GM23338 (cell line): ENCODE results near the gene HMG20B. TPM values are rescaled to one million over a fixed set of nuclear protein-coding genes. Genes with fewer than 3 reads are reported as not detected.

ENCODE experiments used
- ATAC-seq: fragments of 200-7000 bp; cut with Tn5 transposase; 3 replicates; pipeline ENCODE4 v1.9.1; 2020
- DNase-seq: peaks from one replicate; pipeline ENCODE4 v3.0.0-alpha.2; 2015; ENCODE audit warnings: low spot score
- H2AFZ ChIP-seq: fragments of 200-600 bp; sonication (generic); 2 replicates; pipeline ENCODE4 v1.8.0; 2016; ENCODE audit warnings: antibody characterized with exemption, mild to moderate bottlenecking, moderate library complexity
- H3F3A ChIP-seq: fragments of 200-600 bp; sonication (generic); replicated peaks from 2 replicates; pipeline ENCODE4 v1.8.0; 2017; ENCODE audit warnings: antibody characterized with exemption, mixed run types, low read depth
- H3K27ac ChIP-seq: fragments of 200-600 bp; sonication (generic); 2 replicates; pipeline ENCODE4 v1.6.1; 2016; ENCODE audit warnings: low read depth
- H3K27me3 ChIP-seq: fragments of 200-600 bp; sonication (generic); 2 replicates; pipeline ENCODE4 v1.8.0; 2016; ENCODE audit warnings: mild to moderate bottlenecking, mixed run types, moderate library complexity; ENCODE audit not compliant: insufficient read depth
- H3K36me3 ChIP-seq: fragments of 200-600 bp; sonication (generic); 2 replicates; pipeline ENCODE4 v1.8.0; 2016; ENCODE audit warnings: mild to moderate bottlenecking; ENCODE audit not compliant: insufficient read depth
- H3K4me1 ChIP-seq: fragments of 200-600 bp; sonication (generic); 2 replicates; pipeline ENCODE4 v1.8.0; 2016; ENCODE audit warnings: mild to moderate bottlenecking, moderate library complexity; ENCODE audit not compliant: insufficient read depth
- H3K4me2 ChIP-seq: fragments of 200-600 bp; sonication (generic); 2 replicates; pipeline ENCODE4 v1.7.1; 2017; ENCODE audit warnings: mixed run types
- H3K4me3 ChIP-seq: fragments of 200-600 bp; sonication (generic); 2 replicates; pipeline ENCODE4 v1.6.1; 2016; ENCODE audit warnings: mixed run types
- H3K79me2 ChIP-seq: fragments of 200-600 bp; sonication (generic); replicated peaks from 2 replicates; pipeline ENCODE4 v1.8.0; 2017; ENCODE audit warnings: mild to moderate bottlenecking; ENCODE audit not compliant: insufficient read depth
- H3K9me2 ChIP-seq: fragments of 200-600 bp; sonication (generic); 2 replicates; pipeline ENCODE4 v1.8.0; 2017; ENCODE audit not compliant: insufficient read depth
- H4K20me1 ChIP-seq: fragments of 200-600 bp; sonication (generic); replicated peaks from 2 replicates; pipeline ENCODE4 v1.8.0; 2017; ENCODE audit warnings: mild to moderate bottlenecking; ENCODE audit not compliant: insufficient read depth
- H3K27ac Mint-ChIP-seq: 2 replicates; pipeline ENCODE4 v1.8.0; 2020; ENCODE audit warnings: inconsistent platforms, mild to moderate bottlenecking, moderate library complexity, mixed read lengths
- H3K27me3 Mint-ChIP-seq: 3 replicates; pipeline ENCODE4 v1.8.0; 2022; ENCODE audit warnings: low read depth, mild to moderate bottlenecking, moderate library complexity, mixed read lengths, inconsistent platforms; ENCODE audit not compliant: insufficient read depth, poor library complexity
- H3K36me3 Mint-ChIP-seq: 3 replicates; pipeline ENCODE4 v1.8.0; 2021; ENCODE audit warnings: low read depth, mild to moderate bottlenecking, inconsistent platforms, moderate library complexity, mixed read lengths
- H3K4me1 Mint-ChIP-seq: 3 replicates; pipeline ENCODE4 v1.8.0; 2020; ENCODE audit warnings: mild to moderate bottlenecking, inconsistent platforms, mixed read lengths
- H3K4me3 Mint-ChIP-seq: 3 replicates; pipeline ENCODE4 v1.8.0; 2021; ENCODE audit warnings: moderate library complexity, mild to moderate bottlenecking, inconsistent platforms, mixed read lengths
- H3K9me3 Mint-ChIP-seq: 3 replicates; pipeline ENCODE4 v1.8.0; 2020; ENCODE audit warnings: moderate library complexity, mild to moderate bottlenecking, inconsistent platforms, mixed read lengths
- CREB1 ChIP-seq: fragments of 250-450 bp; sonication (Bioruptor Pico); IDR thresholded peaks from 2 replicates; pipeline ENCODE4 v1.5.0; 2020; ENCODE audit warnings: low read depth, mild to moderate bottlenecking, moderate library complexity
- ETS1 ChIP-seq: IDR thresholded peaks from 2 replicates; pipeline ENCODE4 v1.6.1; 2016; ENCODE audit warnings: antibody characterized with exemption
- EZH2 ChIP-seq: fragments of 200-600 bp; sonication (generic); IDR thresholded peaks from one replicate; pipeline ENCODE4 v1.8.0; 2017; ENCODE audit warnings: antibody characterized with exemption, mild to moderate bottlenecking, low read depth; ENCODE audit not compliant: unreplicated experiment
- NANOG ChIP-seq: IDR thresholded peaks from 2 replicates; pipeline ENCODE4 v1.6.1; 2016; ENCODE audit warnings: antibody characterized with exemption, borderline replicate concordance
- STAT1 ChIP-seq: IDR thresholded peaks from one replicate; pipeline ENCODE4 v1.6.1; 2016; ENCODE audit warnings: antibody characterized with exemption; ENCODE audit not compliant: unreplicated experiment
- ZNF331 ChIP-seq: fragments of 250-450 bp; sonication (Bioruptor Pico); IDR thresholded peaks from 2 replicates; pipeline ENCODE4 v1.5.0; 2020; ENCODE audit warnings: low read depth, mild to moderate bottlenecking, moderate library complexity
- polyA plus RNA-seq: library from polyadenylated mRNA; unstranded; fragments of >200 nt; fragmentation: Nextera tagmentation; extraction: Ambion mirVana; gene quantifications from 2 replicates; pipeline ENCODE4 v1.2.1, GENCODE V29; 2016
- total RNA-seq: library from RNA; depleted of rRNA; stranded (reverse); fragments of >200 nt; shearing (Covaris generic); gene quantifications from 2 replicates; pipeline ENCODE4 v1.2.3, GENCODE V29; 2014
- TF ChIP-seq, protein P1 (sequence below): fragments of 250-450 bp; sonication (Bioruptor Pico); IDR thresholded peaks from 2 replicates; pipeline ENCODE4 v1.5.0; 2020; ENCODE audit warnings: mild to moderate bottlenecking, moderate library complexity

HMG20B gene
- total and polyA plus RNA-seq, 2 experiments from 2014 or later, result 74.1 to 130 TPM

- no peak for TF ChIP-seq ETS1
- TF ChIP-seq, protein P1, sequence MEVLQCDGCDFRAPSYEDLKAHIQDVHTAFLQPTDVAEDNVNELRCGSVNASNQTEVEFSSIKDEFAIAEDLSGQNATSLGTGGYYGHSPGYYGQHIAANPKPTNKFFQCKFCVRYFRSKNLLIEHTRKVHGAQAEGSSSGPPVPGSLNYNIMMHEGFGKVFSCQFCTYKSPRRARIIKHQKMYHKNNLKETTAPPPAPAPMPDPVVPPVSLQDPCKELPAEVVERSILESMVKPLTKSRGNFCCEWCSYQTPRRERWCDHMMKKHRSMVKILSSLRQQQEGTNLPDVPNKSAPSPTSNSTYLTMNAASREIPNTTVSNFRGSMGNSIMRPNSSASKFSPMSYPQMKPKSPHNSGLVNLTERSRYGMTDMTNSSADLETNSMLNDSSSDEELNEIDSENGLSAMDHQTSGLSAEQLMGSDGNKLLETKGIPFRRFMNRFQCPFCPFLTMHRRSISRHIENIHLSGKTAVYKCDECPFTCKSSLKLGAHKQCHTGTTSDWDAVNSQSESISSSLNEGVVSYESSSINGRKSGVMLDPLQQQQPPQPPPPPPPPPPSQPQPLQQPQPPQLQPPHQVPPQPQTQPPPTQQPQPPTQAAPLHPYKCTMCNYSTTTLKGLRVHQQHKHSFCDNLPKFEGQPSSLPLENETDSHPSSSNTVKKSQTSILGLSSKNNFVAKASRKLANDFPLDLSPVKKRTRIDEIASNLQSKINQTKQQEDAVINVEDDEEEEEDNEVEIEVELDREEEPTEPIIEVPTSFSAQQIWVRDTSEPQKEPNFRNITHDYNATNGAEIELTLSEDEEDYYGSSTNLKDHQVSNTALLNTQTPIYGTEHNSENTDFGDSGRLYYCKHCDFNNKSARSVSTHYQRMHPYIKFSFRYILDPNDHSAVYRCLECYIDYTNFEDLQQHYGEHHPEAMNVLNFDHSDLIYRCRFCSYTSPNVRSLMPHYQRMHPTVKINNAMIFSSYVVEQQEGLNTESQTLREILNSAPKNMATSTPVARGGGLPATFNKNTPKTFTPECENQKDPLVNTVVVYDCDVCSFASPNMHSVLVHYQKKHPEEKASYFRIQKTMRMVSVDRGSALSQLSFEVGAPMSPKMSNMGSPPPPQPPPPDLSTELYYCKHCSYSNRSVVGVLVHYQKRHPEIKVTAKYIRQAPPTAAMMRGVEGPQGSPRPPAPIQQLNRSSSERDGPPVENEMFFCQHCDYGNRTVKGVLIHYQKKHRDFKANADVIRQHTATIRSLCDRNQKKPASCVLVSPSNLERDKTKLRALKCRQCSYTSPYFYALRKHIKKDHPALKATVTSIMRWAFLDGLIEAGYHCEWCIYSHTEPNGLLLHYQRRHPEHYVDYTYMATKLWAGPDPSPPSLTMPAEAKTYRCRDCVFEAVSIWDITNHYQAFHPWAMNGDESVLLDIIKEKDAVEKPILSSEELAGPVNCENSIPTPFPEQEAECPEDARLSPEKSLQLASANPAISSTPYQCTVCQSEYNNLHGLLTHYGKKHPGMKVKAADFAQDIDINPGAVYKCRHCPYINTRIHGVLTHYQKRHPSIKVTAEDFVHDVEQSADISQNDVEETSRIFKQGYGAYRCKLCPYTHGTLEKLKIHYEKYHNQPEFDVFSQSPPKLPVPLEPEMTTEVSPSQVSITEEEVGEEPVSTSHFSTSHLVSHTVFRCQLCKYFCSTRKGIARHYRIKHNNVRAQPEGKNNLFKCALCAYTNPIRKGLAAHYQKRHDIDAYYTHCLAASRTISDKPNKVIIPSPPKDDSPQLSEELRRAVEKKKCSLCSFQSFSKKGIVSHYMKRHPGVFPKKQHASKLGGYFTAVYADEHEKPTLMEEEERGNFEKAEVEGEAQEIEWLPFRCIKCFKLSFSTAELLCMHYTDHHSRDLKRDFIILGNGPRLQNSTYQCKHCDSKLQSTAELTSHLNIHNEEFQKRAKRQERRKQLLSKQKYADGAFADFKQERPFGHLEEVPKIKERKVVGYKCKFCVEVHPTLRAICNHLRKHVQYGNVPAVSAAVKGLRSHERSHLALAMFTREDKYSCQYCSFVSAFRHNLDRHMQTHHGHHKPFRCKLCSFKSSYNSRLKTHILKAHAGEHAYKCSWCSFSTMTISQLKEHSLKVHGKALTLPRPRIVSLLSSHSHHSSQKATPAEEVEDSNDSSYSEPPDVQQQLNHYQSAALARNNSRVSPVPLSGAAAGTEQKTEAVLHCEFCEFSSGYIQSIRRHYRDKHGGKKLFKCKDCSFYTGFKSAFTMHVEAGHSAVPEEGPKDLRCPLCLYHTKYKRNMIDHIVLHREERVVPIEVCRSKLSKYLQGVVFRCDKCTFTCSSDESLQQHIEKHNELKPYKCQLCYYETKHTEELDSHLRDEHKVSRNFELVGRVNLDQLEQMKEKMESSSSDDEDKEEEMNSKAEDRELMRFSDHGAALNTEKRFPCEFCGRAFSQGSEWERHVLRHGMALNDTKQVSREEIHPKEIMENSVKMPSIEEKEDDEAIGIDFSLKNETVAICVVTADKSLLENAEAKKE (CRISPR knock-in tag), result no peak
- TF ChIP-seq STAT1, result no peak
- no peak for TF ChIP-seq ZNF331
- TF ChIP-seq EZH2, result no peak
- TF ChIP-seq CREB1 (CRISPR knock-in tag), result no peak
- TF ChIP-seq NANOG, result no peak
- H3F3A ChIP-seq, result no peaks in the 10 kb centered on the region
- Mint-ChIP-seq H3K4me3 (no peak overlapping the region), H3K9me3 (no peaks in the 10 kb centered on the region), H3K27ac (no peak overlapping the region), H3K27me3 (peaks cover 17% of the 10 kb centered on the region), H3K4me1 (peaks cover 6% of the 10 kb centered on the region; the same call in 2 of the 3 replicates), H3K36me3 (peaks cover 30% of the 10 kb centered on the region)
- no peak overlapping the region for H3K27ac ChIP-seq
- no peak overlapping the region for H3K4me3 ChIP-seq
- no peaks in the 10 kb centered on the region for H3K79me2 ChIP-seq
- H2AFZ ChIP-seq, result no peak overlapping the region
- H3K36me3 ChIP-seq, result no peaks in the 10 kb centered on the region
- no peaks in the 10 kb centered on the region for H3K27me3 ChIP-seq
- DNase-seq (no peak), ATAC-seq (no peak)
- no peaks in the 10 kb centered on the region for H3K9me2 ChIP-seq
- no peak overlapping the region for H3K4me2 ChIP-seq
- H4K20me1 ChIP-seq, result no peaks in the 10 kb centered on the region; the same call in 1 of the 2 replicates
- H3K4me1 ChIP-seq, result no peaks in the 10 kb centered on the region
These were observed 39.1 kb upstream of the HMG20B start for GRCh38 chr19:3533563-3534216.
